ENCODE results near the gene SP2.
A peak's percentile ranks its signal among the peaks of the same experiment; 100 is the strongest.

The SP2 gene

GRCh38 chr17:47884905-47885730 is 10.9 kb upstream of the SP2 start:
- H3K27me3 ChIP-seq (ENCODE audit: low read depth, low read length), result no peaks in the 10 kb centered on the region
- H2AFZ ChIP-seq (ENCODE audit: low read depth, low read length), result peak overlapping the region; percentile 62
- H3K4me1 ChIP-seq (ENCODE audit: low read length), result peaks cover 63% of the 10 kb centered on the region
- H4K20me1 ChIP-seq (ENCODE audit: insufficient read depth, low read length), result no peaks in the 10 kb centered on the region
- peak overlapping the region; percentile 43 for H3K4me2 ChIP-seq (ENCODE audit: low read length)
- no peaks in the 10 kb centered on the region for H3K79me2 ChIP-seq (ENCODE audit: low read length)
- no peaks in the 10 kb centered on the region for H3K36me3 ChIP-seq (replicated peaks; ENCODE audit: low read depth, low read length)
- TF ChIP-seq CTCF (IDR thresholded peaks at IDR 0.05; ENCODE audit: low read depth, low read length), result no peak
- TF ChIP-seq EZH2phosphoT487 (IDR thresholded peaks at IDR 0.05; ENCODE audit: low read depth), result no peak
- peak overlapping the region; percentile 24; the same call in 1 of the 2 replicates for H3K9ac ChIP-seq (ENCODE audit: low read length)
- no peaks in the 10 kb centered on the region for H3K9me3 ChIP-seq (ENCODE audit: insufficient read depth, low read length)
- peak overlapping the region; percentile 28; the same call in 1 of the 2 replicates for H3K27ac ChIP-seq (ENCODE audit: low read length)
- no peak overlapping the region; the same call in 1 of the 2 replicates for H3K4me3 ChIP-seq (ENCODE audit: low read length)

GRCh38 chr17:47888293-47888692 is 7.7 kb upstream of the SP2 start:
- Histone ChIP-seq H4K20me1 (ENCODE audit: insufficient read depth, low read length) (no peaks in the 10 kb centered on the region), H3K9me3 (ENCODE audit: insufficient read depth, low read length) (no peaks in the 10 kb centered on the region), H3K4me1 (ENCODE audit: low read length) (peaks cover 58% of the 10 kb centered on the region), H3K27ac (ENCODE audit: low read length) (no peak overlapping the region), H3K4me2 (ENCODE audit: low read length) (no peak overlapping the region), H3K9ac (ENCODE audit: low read length) (no peak overlapping the region), H3K79me2 (ENCODE audit: low read length) (no peaks in the 10 kb centered on the region), H2AFZ (ENCODE audit: low read depth, low read length) (no peak overlapping the region; the same call in 1 of the 2 replicates), H3K27me3 (ENCODE audit: low read depth, low read length) (no peaks in the 10 kb centered on the region), H3K36me3 (replicated peaks; ENCODE audit: low read depth, low read length) (no peaks in the 10 kb centered on the region), H3K4me3 (ENCODE audit: low read length) (no peak overlapping the region)
- no peak for TF ChIP-seq CTCF (IDR thresholded peaks at IDR 0.05; ENCODE audit: low read depth, low read length)

- no peaks in the 10 kb centered on the region for H3K79me2 ChIP-seq (ENCODE audit: low read length)
- no peak overlapping the region for H3K27ac ChIP-seq (ENCODE audit: low read length)
- no peaks in the 10 kb centered on the region for H3K36me3 ChIP-seq (replicated peaks; ENCODE audit: low read depth, low read length)
- no peaks in the 10 kb centered on the region for H3K27me3 ChIP-seq (ENCODE audit: low read depth, low read length)
- H3K4me1 ChIP-seq (ENCODE audit: low read length), result peaks cover 54% of the 10 kb centered on the region
- H4K20me1 ChIP-seq (ENCODE audit: insufficient read depth, low read length), result no peaks in the 10 kb centered on the region
- no peak overlapping the region for H3K9ac ChIP-seq (ENCODE audit: low read length)
- no peak overlapping the region for H3K4me2 ChIP-seq (ENCODE audit: low read length)
- H3K4me3 ChIP-seq (ENCODE audit: low read length), result no peak overlapping the region
- no peaks in the 10 kb centered on the region for H3K9me3 ChIP-seq (ENCODE audit: insufficient read depth, low read length)
- peak overlapping the region; percentile 69; the same call in 1 of the 2 replicates for H2AFZ ChIP-seq (ENCODE audit: low read depth, low read length)
- TF ChIP-seq EZH2phosphoT487 (IDR thresholded peaks at IDR 0.05; ENCODE audit: low read depth) (no peak), CTCF (IDR thresholded peaks at IDR 0.05; ENCODE audit: low read depth, low read length) (peak; percentile 96)
These were observed 6.1 kb upstream of the SP2 start for GRCh38 chr17:47889734-47890529.

All from OCI-LY3 (cell line).